ENCODE measurements around the gene DIS3L2. TPM values are rescaled to one million over a fixed set of nuclear protein-coding genes. Genes with fewer than 3 reads are reported as not detected.

Gene DIS3L2
- total RNA-seq, 6 experiments from 2014 or later = 18.2 to 23.6 (median 21.6) TPM

GRCh38 chr2:232300894-232301387 is 339.4 kb downstream of the DIS3L2 start:
- peaks cover 7% of the 10 kb centered on the region; the same call in 1 of the 2 replicates for H3K36me3 Mint-ChIP-seq (ENCODE audit: low read depth)
- peaks cover 9% of the 10 kb centered on the region for H3K4me1 Mint-ChIP-seq (ENCODE audit: low read depth)
- peak; percentile 5 for DNase-seq
- H3K9me3 Mint-ChIP-seq = no peaks in the 10 kb centered on the region
- peaks cover 2% of the 10 kb centered on the region; the same call in 1 of the 2 replicates for H3K27me3 Mint-ChIP-seq (ENCODE audit: insufficient read depth)
- H3K4me3 Mint-ChIP-seq = no peak overlapping the region
- H3K27ac Mint-ChIP-seq = no peak overlapping the region
- TF ChIP-seq, protein P1, sequence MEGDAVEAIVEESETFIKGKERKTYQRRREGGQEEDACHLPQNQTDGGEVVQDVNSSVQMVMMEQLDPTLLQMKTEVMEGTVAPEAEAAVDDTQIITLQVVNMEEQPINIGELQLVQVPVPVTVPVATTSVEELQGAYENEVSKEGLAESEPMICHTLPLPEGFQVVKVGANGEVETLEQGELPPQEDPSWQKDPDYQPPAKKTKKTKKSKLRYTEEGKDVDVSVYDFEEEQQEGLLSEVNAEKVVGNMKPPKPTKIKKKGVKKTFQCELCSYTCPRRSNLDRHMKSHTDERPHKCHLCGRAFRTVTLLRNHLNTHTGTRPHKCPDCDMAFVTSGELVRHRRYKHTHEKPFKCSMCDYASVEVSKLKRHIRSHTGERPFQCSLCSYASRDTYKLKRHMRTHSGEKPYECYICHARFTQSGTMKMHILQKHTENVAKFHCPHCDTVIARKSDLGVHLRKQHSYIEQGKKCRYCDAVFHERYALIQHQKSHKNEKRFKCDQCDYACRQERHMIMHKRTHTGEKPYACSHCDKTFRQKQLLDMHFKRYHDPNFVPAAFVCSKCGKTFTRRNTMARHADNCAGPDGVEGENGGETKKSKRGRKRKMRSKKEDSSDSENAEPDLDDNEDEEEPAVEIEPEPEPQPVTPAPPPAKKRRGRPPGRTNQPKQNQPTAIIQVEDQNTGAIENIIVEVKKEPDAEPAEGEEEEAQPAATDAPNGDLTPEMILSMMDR (IDR thresholded peaks at IDR 0.05) = no peak

DNA sequence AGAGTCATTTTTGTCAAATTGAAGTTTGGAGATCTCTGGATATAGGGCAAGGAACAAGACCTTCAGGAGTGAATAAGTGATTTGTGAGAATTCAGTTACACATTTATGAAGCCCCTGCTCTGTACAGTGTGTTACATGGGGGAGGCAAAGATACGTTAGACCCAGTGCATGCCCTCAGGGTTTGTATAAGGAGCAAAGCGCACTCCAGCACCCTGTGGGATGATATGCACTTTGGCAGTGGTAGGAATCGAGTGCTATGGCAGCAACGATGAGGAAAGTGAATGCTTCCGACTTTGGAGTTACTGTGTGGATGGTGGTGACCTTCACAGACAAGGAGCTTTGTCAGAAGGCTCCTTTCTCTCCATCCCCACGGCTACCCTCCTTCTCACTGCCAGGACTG is 342.7 kb downstream of the DIS3L2 start:
- H3K9me3 Mint-ChIP-seq = no peaks in the 10 kb centered on the region
- peaks cover 7% of the 10 kb centered on the region; the same call in 1 of the 2 replicates for H3K36me3 Mint-ChIP-seq (ENCODE audit: low read depth)
- H3K4me3 Mint-ChIP-seq = no peak overlapping the region
- H3K27ac Mint-ChIP-seq = no peak overlapping the region
- peaks cover 2% of the 10 kb centered on the region; the same call in 1 of the 2 replicates for H3K27me3 Mint-ChIP-seq (ENCODE audit: insufficient read depth)
- peaks cover 9% of the 10 kb centered on the region for H3K4me1 Mint-ChIP-seq (ENCODE audit: low read depth)
- no peak for DNase-seq
- TF ChIP-seq, protein P1 (IDR thresholded peaks at IDR 0.05) = no peak

- Mint-ChIP-seq H3K4me3 (no peak overlapping the region), H3K36me3 (ENCODE audit: low read depth) (peaks cover 7% of the 10 kb centered on the region; the same call in 1 of the 2 replicates), H3K9me3 (0 out of 2 replicates have a peak, but pooled peaks cover 3% of the 10 kb centered on the region), H3K27me3 (ENCODE audit: insufficient read depth) (no peaks in the 10 kb centered on the region; the same call in none of the 2 replicates), H3K4me1 (ENCODE audit: low read depth) (no peaks in the 10 kb centered on the region), H3K27ac (no peak overlapping the region)
- DNase-seq = no peak
- TF ChIP-seq, protein P1 (IDR thresholded peaks at IDR 0.05) = no peak
Measured at GRCh38 chr2:232306741-232307305, 345.3 kb downstream of the DIS3L2 start.

DNA sequence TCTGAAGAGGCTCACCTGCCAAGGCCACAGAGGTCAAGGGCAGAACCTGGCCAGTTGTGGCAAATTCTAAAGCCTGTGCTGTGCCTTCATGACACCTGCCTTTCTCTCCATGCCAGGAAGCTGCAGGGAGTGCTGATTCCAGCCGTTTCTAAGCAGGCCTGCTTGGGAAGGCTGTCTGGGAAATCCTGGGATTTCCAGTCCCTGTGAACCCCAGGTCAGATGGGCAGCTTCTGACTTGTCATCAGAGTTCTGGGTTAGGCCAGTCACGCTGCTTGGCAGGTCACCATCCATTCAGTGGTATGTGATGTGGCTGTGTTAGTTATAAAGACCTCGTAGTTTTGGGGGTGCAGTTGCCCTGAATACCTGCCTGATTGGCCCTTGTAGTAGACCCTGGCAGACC is 346.3 kb downstream of the DIS3L2 start:
- DNase-seq = no peak
- TF ChIP-seq, protein P1 (IDR thresholded peaks at IDR 0.05) = no peak
- H3K9me3 Mint-ChIP-seq = peaks cover 13% of the 10 kb centered on the region
- H3K4me3 Mint-ChIP-seq = no peak overlapping the region
- peaks cover 17% of the 10 kb centered on the region for H3K36me3 Mint-ChIP-seq (ENCODE audit: low read depth)
- H3K27ac Mint-ChIP-seq = no peak overlapping the region
- no peaks in the 10 kb centered on the region for H3K4me1 Mint-ChIP-seq (ENCODE audit: low read depth)
- no peaks in the 10 kb centered on the region; the same call in none of the 2 replicates for H3K27me3 Mint-ChIP-seq (ENCODE audit: insufficient read depth)

DNA sequence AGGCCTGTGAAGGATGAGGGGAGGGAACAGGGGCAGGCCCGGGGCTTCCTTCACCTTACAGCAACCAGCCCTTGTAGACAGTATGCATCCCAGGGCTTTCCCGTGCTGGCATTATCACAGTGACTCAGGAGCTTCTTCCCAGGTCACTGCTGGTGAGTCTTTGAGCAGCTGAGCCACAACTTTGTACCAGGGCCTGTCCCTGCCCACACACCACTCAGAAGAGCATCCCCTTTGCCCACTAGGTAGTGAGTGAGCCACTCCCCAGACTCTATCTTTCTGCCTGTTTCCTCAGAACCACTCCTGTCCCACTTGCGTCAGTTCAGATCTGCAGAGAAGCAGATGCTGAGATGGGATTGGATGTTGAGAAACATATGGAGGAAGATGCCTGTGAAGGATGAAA is 347.5 kb downstream of the DIS3L2 start:
- no peak overlapping the region for H3K4me3 Mint-ChIP-seq
- H3K9me3 Mint-ChIP-seq = peaks cover 22% of the 10 kb centered on the region
- no peaks in the 10 kb centered on the region; the same call in none of the 2 replicates for H3K27me3 Mint-ChIP-seq (ENCODE audit: insufficient read depth)
- H3K4me1 Mint-ChIP-seq (ENCODE audit: low read depth) = no peaks in the 10 kb centered on the region
- TF ChIP-seq, protein P1 (IDR thresholded peaks at IDR 0.05) = no peak
- H3K27ac Mint-ChIP-seq = no peak overlapping the region
- no peak for DNase-seq
- peaks cover 24% of the 10 kb centered on the region for H3K36me3 Mint-ChIP-seq (ENCODE audit: low read depth)
